SW480 (cell line): ENCODE results near the gene OR8B2.
"Not testable (repeated sequence)": the region's sequence is repeated elsewhere in the genome, so short reads cannot be mapped to it uniquely, and the experiment has no call there.

Experiments used
- DNase-seq: peaks from one replicate; pipeline ENCODE4 v3.0.0-alpha.2; 2016; ENCODE audit warnings: low spot score

OR8B2 gene

GRCh38 chr11:124384399-124384798 lies at the start of gene OR8B2:
TSS of gene OR8B2 (minus strand) at chr11:124384499. CDS start at chr11:124383343, 1,156 bp downstream.
- DNase-seq, result no peak

DNA sequence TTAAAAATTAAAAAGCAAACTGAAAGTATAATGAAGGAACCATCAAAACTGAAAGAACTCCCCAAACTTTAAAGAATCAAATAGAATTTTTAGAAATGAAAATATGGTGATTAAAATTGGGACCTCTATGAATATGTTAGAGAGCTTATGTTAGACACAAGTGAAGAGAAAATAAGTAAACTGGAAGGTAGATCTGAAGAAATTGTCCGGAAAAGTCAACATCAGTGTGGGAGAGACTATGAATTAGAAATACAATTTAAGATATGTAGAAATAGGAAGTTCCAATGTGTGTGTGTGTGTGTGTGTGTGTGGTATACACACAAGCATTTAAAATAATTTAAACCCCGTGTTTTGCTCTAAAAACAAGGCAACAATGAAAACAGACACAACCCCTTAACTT lies 45.3 kb upstream of the OR8B2 start:
- DNase-seq, result no peak

DNA sequence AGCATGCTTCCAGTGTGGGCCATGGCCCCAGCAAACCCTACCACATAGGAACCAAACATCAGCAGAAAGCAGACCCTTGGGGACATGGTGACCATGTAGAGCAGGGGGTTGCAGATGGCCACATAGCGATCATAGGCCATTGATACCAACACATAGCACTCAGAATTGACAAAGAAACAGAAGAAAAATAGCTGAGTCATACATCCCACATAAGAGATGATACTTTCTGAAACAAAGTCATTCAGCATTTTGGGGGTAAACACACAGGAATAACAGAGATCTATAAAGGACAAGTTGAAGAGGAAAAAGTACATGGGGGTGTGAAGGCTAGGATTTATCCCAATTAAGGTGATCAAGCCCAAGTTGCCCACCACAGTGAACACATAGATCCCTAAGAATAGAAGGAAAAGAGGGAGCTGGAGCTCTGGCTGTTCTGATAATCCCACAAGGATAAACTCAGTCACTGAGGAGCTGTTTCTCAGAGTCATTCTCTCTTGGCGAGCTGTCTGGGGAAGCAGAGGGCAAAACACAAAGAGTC lies 40.2 kb upstream of the OR8B2 start, which contains the start of gene OR8B4:
Gene OR8B4 (minus strand): TSS at position 488 of the 538 bp plus-strand sequence. CDS start 0 bp downstream, at position 488.
- no peak for DNase-seq

DNA sequence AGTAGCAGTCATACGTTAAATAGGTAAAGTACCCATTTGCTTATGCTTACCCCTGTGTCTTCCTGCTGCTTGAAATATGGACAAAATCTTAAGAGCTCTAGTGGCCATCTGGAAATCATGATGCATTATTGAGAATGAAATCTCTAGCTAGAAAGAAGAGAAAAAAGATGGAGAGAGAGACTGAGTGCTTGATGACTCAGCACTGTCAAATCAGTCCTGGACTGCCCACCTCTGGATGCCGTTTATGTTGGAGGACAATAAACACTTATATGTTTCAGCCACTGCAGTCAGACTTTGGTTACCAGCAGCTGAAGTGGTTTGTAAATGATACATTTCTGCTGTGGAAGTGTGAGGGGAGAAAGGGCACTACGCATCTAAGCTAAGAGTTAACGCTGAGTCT lies 36.7 kb upstream of the OR8B2 start:
- no peak for DNase-seq

DNA sequence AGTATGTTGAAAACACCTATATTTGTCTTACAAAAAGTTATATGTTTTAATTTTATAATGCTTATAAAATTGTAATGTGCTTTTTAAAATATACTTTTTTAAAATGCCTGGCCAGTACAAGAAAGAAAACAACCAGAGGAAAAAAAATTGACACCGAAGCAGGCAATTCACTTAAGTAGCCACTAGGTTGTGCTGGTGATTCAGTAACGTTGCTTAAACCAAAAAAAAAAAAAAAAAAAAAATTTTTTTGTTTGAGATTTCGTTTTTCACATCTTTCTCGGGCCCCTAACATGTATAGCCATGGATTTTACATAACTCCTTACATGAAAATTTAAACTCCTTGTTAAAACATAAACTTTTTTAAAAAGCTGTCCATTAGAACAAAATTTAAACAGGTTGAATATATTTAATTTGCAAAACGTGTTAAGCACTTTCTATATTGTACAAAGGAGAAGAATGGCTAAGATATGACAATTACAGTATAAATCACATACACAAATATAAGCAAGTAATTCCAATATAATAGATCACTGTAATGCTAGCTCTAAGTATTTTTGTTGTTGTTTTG lies 31.1 kb upstream of the OR8B2 start:
- DNase-seq, result peak; percentile 47

- no peak for DNase-seq
Measured at GRCh38 chr11:124409906-124410305, 25.6 kb upstream of the OR8B2 start.

DNA sequence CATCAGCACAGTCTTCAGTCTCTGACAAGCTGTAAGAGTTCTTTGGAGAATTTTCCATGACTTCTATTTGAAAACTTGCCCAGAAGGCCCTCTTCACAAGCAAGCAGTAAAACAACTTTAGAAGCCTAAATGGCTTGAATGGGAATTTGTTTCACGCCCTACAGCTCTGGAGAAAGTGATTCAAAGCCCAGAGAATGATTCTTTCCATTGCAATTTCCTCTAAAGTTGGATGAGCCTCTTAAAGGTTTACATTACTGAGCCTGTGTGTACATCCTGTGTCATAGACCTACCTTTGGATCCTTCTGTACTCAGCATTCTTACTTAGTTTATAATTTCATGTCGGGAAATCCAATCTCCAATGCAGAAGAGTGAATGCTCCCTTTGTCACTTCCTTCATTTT lies 21.3 kb upstream of the OR8B2 start:
- no peak for DNase-seq

DNA sequence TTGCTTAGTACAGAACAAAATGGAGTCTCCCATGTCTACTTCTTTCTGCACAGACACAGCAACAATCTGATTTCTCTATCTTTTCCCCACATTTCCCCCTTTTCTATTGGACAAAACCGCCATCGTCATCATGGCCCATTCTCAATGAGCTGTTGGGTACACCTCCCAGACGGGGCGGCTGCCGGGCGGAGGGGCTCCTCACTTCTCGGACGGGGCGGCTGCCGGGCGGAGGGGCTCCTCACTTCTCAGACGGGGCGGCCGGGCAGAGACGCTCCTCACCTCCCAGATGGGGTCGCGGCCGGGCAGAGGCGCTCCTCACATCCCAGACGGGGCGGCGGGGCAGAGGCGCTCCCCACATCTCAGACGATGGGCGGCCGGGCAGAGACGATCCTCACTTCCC lies 18.9 kb upstream of the OR8B2 start:
- not testable (repeated sequence) for DNase-seq

- DNase-seq, result peak; percentile 50
Measured at GRCh38 chr11:124402326-124402922, 18.1 kb upstream of the OR8B2 start.

- DNase-seq, result no peak
Measured at GRCh38 chr11:124398924-124399323, 14.6 kb upstream of the OR8B2 start, which contains the start of gene OR8B3. TSS of gene OR8B3 (minus strand) at chr11:124399024. CDS start at chr11:124397351, 1,673 bp downstream.

DNA sequence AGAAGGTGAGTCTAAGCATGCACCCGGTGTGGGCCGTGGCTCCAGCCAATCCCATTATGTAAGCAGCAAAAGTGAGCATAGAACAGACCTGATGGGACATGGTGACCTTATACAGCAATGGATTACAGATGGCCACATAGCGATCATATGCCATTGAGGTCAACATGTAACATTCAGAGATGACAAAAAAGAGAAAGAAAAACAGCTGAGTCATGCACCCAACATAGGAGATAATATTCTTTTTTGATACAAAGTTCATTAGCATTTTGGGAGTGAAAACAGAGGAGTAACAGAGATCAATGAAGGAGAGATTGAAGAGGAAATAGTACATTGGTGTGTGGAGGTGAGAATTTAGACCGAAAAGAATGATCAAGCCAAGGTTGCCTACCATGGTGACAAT lies 12.5 kb upstream of the OR8B2 start:
- DNase-seq, result not testable (repeated sequence)

DNA sequence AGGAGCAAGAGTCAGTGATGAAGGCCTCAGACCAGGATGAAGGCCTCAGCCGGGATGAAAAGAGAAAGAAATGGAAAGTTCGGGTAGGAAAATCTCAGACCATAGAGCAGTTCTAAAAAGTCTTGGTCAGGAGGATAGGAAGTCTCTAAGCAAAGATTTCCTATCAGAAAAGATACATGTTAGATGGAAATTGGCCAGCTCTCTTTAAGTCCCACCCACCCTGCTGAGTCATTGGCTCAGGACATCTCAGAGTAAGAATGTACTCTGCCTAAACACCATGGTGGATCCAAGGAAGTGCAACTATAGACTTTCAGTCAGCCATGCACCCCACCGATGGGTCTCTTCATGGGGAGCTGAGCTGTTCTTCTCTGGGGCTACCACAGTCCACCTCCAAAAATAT lies 10.1 kb upstream of the OR8B2 start:
- peak; percentile 9 for DNase-seq

GRCh38 chr11:124382857-124383256 lies 1.4 kb downstream of the OR8B2 start:
- not testable (repeated sequence) for DNase-seq

DNA sequence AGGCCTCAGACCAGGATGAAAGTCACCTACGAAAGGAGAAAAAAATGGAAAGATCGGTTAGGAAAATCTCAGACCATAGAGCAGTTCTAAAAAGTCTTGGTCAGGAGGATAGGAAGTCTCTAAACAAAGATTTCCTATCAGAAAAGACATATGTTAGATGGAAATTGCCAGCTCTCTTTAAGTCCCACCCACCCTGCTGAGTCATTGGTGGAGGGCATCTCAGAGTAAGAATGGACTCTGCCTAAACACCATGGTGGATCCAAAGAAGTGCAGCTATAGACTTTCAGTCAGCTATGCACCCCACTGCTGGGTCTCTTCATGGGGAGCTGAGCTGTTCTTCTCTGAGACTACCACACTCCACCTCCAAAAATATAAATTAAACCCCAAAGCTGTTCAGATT lies 3.7 kb downstream of the OR8B2 start:
- DNase-seq, result no peak

DNA sequence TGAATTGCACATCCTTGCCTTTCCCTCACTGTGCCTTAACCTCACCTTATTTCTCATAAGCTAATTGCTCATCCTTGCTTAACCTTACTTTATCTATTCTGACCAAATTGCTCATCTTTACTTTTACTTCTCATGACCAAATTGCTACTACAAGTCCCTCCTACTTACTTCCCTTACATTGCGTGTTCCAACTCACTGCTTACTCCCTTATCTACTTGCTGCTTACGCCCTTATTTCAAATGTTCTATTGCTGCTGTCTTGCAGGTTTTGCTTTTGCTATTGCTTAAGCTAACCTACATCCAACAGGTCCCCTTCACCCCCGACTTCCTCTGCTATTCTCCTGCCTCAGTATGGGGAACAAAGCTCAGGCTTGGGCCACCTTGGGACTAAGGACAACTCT lies 8.0 kb downstream of the OR8B2 start:
- no peak for DNase-seq

DNA sequence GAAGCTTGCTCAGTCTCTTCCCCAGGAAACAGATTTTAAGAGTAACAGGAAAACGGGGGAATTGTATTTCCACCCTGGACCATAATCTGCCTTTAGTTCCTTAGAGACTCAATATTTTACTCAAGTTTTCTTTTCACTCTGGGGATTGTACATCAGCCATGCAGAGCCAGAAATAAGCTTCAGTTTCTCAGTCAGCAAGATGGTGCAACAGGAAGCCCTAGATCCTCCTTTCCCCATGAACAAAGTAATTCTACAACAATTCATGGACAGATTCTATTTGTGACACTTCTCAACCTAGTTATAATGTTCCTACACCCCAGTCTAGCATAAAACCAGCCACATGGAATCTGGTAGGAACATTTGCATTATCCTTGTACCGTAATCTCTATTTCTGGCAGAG lies 24.7 kb downstream of the OR8B2 start:
- DNase-seq, result no peak

- DNase-seq, result no peak
Measured at GRCh38 chr11:124346311-124346955, 37.9 kb downstream of the OR8B2 start.

GRCh38 chr11:124344346-124344745 lies 40.0 kb downstream of the OR8B2 start:
- DNase-seq, result no peak

DNA sequence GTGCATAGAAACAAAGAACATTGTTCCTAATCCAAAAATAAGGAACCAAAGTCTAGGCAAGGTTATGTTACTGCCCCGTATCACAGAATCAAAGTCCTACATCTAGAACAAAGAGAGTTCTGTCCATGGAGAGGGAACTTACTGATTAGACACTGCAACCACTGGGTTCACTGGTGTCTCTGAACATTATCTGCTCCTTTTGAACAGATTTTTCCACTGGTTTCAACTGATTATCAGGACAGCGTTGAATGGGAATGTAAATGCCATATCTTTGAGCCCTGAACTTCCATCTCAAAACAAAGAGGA lies 44.2 kb downstream of the OR8B2 start:
- no peak for DNase-seq

DNA sequence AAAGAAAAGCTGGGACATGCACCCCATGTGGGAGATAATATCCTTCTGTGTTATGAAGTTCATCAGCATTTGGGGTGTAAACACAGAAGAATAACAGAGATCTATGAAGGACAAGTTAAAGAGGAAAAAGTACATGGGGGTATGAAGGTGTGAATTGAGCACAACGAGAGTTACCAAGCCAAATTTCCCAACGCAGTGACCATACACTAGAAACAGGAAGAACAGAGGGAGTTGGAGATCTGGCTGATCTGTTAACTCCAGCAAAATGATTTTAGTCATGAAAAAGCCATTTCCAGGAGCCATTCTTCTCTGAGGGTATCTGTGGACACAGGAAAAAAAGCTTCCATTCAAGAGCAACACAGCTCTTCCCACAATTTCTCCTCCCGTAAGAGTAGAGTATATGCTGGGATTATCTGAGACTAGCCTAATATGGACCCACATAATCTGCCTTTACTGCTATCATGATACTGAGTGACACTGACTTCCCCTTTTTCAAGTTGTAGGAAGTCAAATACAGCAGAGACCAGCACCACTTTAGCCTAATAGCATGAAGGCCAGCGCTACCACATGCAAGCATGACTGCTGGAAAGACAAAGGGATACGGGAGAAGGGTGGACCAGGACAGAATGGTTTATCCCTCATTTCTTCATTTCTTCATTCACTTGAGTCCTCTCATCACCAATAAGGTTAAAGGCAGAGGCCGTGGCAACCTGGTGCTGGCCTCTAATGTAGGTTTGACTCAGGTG lies 44.7 kb downstream of the OR8B2 start:
- no peak for DNase-seq
